HCT116 (cell line): ENCODE measurements around the gene ATF7. TPM values are rescaled to one million over a fixed set of nuclear protein-coding genes. Genes with fewer than 3 reads are reported as not detected.

Source experiments
- ATAC-seq: fragments of 200-7000 bp; cut with Tn5 transposase; 2 replicates; pipeline ENCODE4 v1.9.1; 2020; ENCODE audit warnings: mild to moderate bottlenecking, moderate library complexity
- BruUV-seq: library from RNA; stranded (reverse); fragments of 400-500 nt; replicated peaks from 2 replicates; lab custom pipeline; 2021; lab: Mats Ljungman, UMichigan
- CTCF ChIA-PET: fragments of 300-600 bp; sonication (Branson Sonifier 250); formaldehyde crosslinking; loops from one replicate; lab custom pipeline; 2021; ENCODE audit warnings: antibody characterized with exemption; lab: Charles Lee
- POLR2A ChIA-PET: fragments of 300-600, 350-600 bp; sonication (Branson Sonifier 250); formaldehyde crosslinking; loops from one replicate; lab custom pipeline; 2021; ENCODE audit warnings: antibody characterized with exemption; lab: Charles Lee
- RAD21 ChIA-PET, 2 experiments: fragments of 300-600 bp; sonication (Branson Sonifier 250); formaldehyde crosslinking; loops; one replicate each; lab custom pipeline; 2023; ENCODE audit warnings: low total read pairs in 2 of 2; ENCODE audit not compliant: uncharacterized antibody in 2 of 2, unreplicated experiment in 2 of 2, low non-redundant PET in 1 of 2; lab: Charles Lee
- DNase-seq: peaks from one replicate; pipeline ENCODE4 v3.0.0-alpha.2; 2010; ENCODE audit warnings: low read depth, low spot score
- H2AFZ ChIP-seq: fragments of 200-600 bp; shearing (Covaris generic), sonication (generic); 2 replicates; pipeline ENCODE4 v1.6.1; 2017; ENCODE audit warnings: low read depth, mixed run types, mixed read lengths, antibody characterized with exemption, low read length; ENCODE audit not compliant: poor library complexity, severe bottlenecking
- H3K27ac ChIP-seq: 2 replicates; pipeline ENCODE4 v1.5.1; 2012; ENCODE audit warnings: low read depth, low read length
- H3K27me3 ChIP-seq: fragments of 200-600 bp; sonication (generic); 2 replicates; pipeline ENCODE4 v1.6.1; 2016; ENCODE audit warnings: mixed run types, low read length, mixed read lengths; ENCODE audit not compliant: insufficient read depth
- H3K36me3 ChIP-seq, 2 experiments: fragments of 200-500 bp in 1 of 2; fragments of 200-600 bp in 1 of 2; sonication (Bioruptor generic) in 1 of 2; sonication (generic) in 1 of 2; 2 replicates each; pipeline versions ENCODE4 v1.5.1 to v1.6.1; 2014 to 2016; ENCODE audit warnings: low read length in 2 of 2, inconsistent platforms in 1 of 2, mixed read lengths in 1 of 2, mixed run types in 1 of 2; ENCODE audit not compliant: insufficient read depth in 2 of 2, control insufficient read depth in 1 of 2
- H3K4me1 ChIP-seq, 2 experiments: fragments of 200-600 bp in 1 of 2; sonication (generic) in 1 of 2; 2 replicates each; pipeline versions ENCODE4 v1.5.1 to v1.6.1; 2012 to 2017; ENCODE audit warnings: low read length in 2 of 2, inconsistent platforms in 1 of 2, mild to moderate bottlenecking in 1 of 2, mixed read lengths in 1 of 2, mixed run types in 1 of 2, moderate library complexity in 1 of 2; ENCODE audit not compliant: insufficient read depth in 2 of 2, control insufficient read depth in 1 of 2
- H3K4me2 ChIP-seq: fragments of 200-600 bp; sonication (generic); 2 replicates; pipeline ENCODE4 v1.6.1; 2017; ENCODE audit warnings: mixed run types, low read length, mixed read lengths
- H3K4me3 ChIP-seq, 2 experiments: fragments of 200-600 bp in 1 of 2; sonication (generic) in 1 of 2; replicated peaks in 1 of 2; 2 replicates each; pipeline ENCODE4 v1.5.1; 2011 to 2016; ENCODE audit warnings: low read length in 2 of 2, control low read depth in 1 of 2, low read depth in 1 of 2, mild to moderate bottlenecking in 1 of 2, mixed read lengths in 1 of 2, mixed run types in 1 of 2
- H3K79me2 ChIP-seq: fragments of 200-600 bp; sonication (generic); 2 replicates; pipeline ENCODE4 v1.6.1; 2017; ENCODE audit warnings: mild to moderate bottlenecking, mixed run types, low read length, moderate library complexity, mixed read lengths; ENCODE audit not compliant: insufficient read depth
- H3K9ac ChIP-seq: fragments of 200-600 bp; sonication (generic); 2 replicates; pipeline ENCODE4 v1.6.1; 2016; ENCODE audit warnings: low read length, mixed read lengths
- H3K9me2 ChIP-seq: fragments of 200-600 bp; sonication (generic), shearing (Covaris generic); 2 replicates; pipeline ENCODE4 v1.6.1; 2017; ENCODE audit warnings: mixed run types, mild to moderate bottlenecking, moderate library complexity; ENCODE audit not compliant: insufficient read depth
- H3K9me3 ChIP-seq, 2 experiments: fragments of 200-500 bp in 1 of 2; fragments of 200-600 bp in 1 of 2; sonication (Bioruptor generic) in 1 of 2; sonication (generic) in 1 of 2; 2 replicates each; pipeline ENCODE4 v1.6.1; 2014 to 2017; ENCODE audit warnings: low read length in 2 of 2, mixed read lengths in 2 of 2, inconsistent platforms in 1 of 2, low read depth in 1 of 2, mild to moderate bottlenecking in 1 of 2, mixed run types in 1 of 2, moderate library complexity in 1 of 2; ENCODE audit not compliant: control insufficient read depth in 1 of 2, insufficient read depth in 1 of 2
- H4K20me1 ChIP-seq: fragments of 200-600 bp; sonication (generic), shearing (Covaris generic); 2 replicates; pipeline ENCODE4 v1.6.1; 2017; ENCODE audit warnings: mixed run types, mild to moderate bottlenecking, moderate library complexity; ENCODE audit not compliant: insufficient read depth
- CBX3 ChIP-seq: IDR thresholded peaks from 2 replicates; pipeline ENCODE4 v1.6.1; 2012; ENCODE audit warnings: low read depth
- CEBPB ChIP-seq: IDR thresholded peaks from 2 replicates; pipeline ENCODE4 v1.6.1; 2012; ENCODE audit warnings: low read depth
- EGR1 ChIP-seq: IDR thresholded peaks from 2 replicates; pipeline ENCODE4 v1.6.1; 2012; ENCODE audit warnings: low read depth
- ELF1 ChIP-seq: IDR thresholded peaks from 2 replicates; pipeline ENCODE4 v1.6.1; 2012; ENCODE audit warnings: low read depth, borderline replicate concordance
- EZH2 ChIP-seq: fragments of 200-600 bp; sonication (generic); IDR thresholded peaks from 2 replicates; pipeline ENCODE4 v1.6.1; 2017; ENCODE audit warnings: antibody characterized with exemption, mixed run types
- JUND ChIP-seq: IDR thresholded peaks from 2 replicates; pipeline ENCODE4 v1.6.1; 2012
- POLR2A ChIP-seq: IDR thresholded peaks from 2 replicates; pipeline ENCODE4 v1.7.0; 2011; ENCODE audit warnings: borderline replicate concordance; ENCODE audit not compliant: insufficient read depth, insufficient read length; ENCODE audit errors: extremely low read depth
- POLR2AphosphoS5 ChIP-seq: IDR thresholded peaks from 2 replicates; pipeline ENCODE4 v1.6.1; 2011; ENCODE audit warnings: mild to moderate bottlenecking, low read depth, low read length, moderate library complexity
- RAD21 ChIP-seq: IDR thresholded peaks from 2 replicates; pipeline ENCODE4 v1.6.1; 2012; ENCODE audit warnings: low read depth, mild to moderate bottlenecking
- SIN3A ChIP-seq: IDR thresholded peaks from 2 replicates; pipeline ENCODE4 v1.6.1; 2012; ENCODE audit warnings: low read depth
- SRF ChIP-seq: IDR thresholded peaks from 2 replicates; pipeline ENCODE4 v1.6.1; 2012; ENCODE audit warnings: low read depth
- TCF7L2 ChIP-seq: IDR thresholded peaks from 2 replicates; pipeline ENCODE4 v1.7.0; 2011; ENCODE audit warnings: borderline replicate concordance, inconsistent platforms; ENCODE audit not compliant: insufficient read depth, insufficient read length; ENCODE audit errors: extremely low read depth
- YY1 ChIP-seq: IDR thresholded peaks from 2 replicates; pipeline ENCODE4 v1.6.1; 2011; ENCODE audit warnings: low read length, low read depth, moderate library complexity, mild to moderate bottlenecking; ENCODE audit not compliant: insufficient replicate concordance; ENCODE audit errors: extremely low read depth
- ZFX ChIP-seq: fragments of 450-650 bp; IDR thresholded peaks from 2 replicates; pipeline ENCODE4 v1.6.1; 2017
- ZNF274 ChIP-seq: fragments of 200-500 bp; sonication (Bioruptor generic); IDR thresholded peaks from 2 replicates; pipeline ENCODE4 v1.6.1; 2014; ENCODE audit warnings: mild to moderate bottlenecking, low read depth, low read length, inconsistent platforms
- intact Hi-C: fragments of 100-400 bp; cut with micrococcal nuclease; formaldehyde crosslinking; loops from 2 replicates; pipeline ENCODE4 v1.10.0; 2022
- total RNA-seq: library from RNA; stranded (reverse); gene quantifications from one replicate; pipeline ENCODE4 v1.2.1, GENCODE V29; 2021; ENCODE audit not compliant: unreplicated experiment
- TF ChIP-seq, protein P1 (sequence below): IDR thresholded peaks from 2 replicates; pipeline ENCODE4 v1.6.1; 2012
- TF ChIP-seq, protein P2 (sequence below): IDR thresholded peaks from 2 replicates; pipeline ENCODE4 v1.6.1; 2011; ENCODE audit warnings: mild to moderate bottlenecking, low read length, moderate library complexity; ENCODE audit not compliant: insufficient replicate concordance; ENCODE audit errors: extremely low read depth

The ATF7 gene
- total RNA-seq, 1 experiment from 2014 or later: 24.0 TPM

DNA sequence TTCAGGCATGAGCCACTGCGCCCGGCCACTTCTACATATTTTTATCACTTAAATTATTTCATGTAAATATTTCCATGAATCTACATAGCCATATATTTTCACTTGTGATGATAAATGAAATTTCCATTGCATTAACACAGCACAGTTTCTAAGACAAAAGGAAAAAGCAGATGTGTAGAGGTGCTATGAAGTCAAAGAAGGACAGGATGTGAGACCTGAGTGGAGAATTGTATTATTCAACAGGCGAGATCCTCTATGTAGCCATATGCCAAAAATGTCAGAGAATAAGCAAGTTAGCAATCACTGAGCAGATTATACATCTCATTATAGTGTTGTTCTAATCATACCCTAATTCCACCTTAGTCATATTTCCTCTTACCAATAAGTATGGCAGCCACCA is 38.1 kb downstream of the ATF7 start:
- no peaks in the 10 kb centered on the region for H4K20me1 ChIP-seq
- H3K4me3 ChIP-seq: no peak overlapping the region
- no peaks in the 10 kb centered on the region for H3K27me3 ChIP-seq
- no peaks in the 10 kb centered on the region for H3K9me3 ChIP-seq
- no peak overlapping the region for H3K4me2 ChIP-seq
- no peak for ATAC-seq
- H3K36me3 ChIP-seq: no peaks in the 10 kb centered on the region
- H3K4me1 ChIP-seq: no peaks in the 10 kb centered on the region
- no peaks in the 10 kb centered on the region for H3K9me2 ChIP-seq
- no TSS peak for BruUV-seq
- no peak overlapping the region for H3K9ac ChIP-seq
- H3K27ac ChIP-seq: no peak overlapping the region
- H3K79me2 ChIP-seq: no peaks in the 10 kb centered on the region; the same call in 1 of the 2 replicates
- intact Hi-C loops: no loop called here
- DNase-seq: no peak
- RAD21 ChIA-PET: no interaction called here
- no peak overlapping the region for H2AFZ ChIP-seq
- CTCF ChIA-PET: no interaction called here
- no peak for TF ChIP-seq YY1
- TF ChIP-seq TCF7L2: no peak
- TF ChIP-seq, protein P1, sequence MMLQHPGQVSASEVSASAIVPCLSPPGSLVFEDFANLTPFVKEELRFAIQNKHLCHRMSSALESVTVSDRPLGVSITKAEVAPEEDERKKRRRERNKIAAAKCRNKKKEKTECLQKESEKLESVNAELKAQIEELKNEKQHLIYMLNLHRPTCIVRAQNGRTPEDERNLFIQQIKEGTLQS: no peak
- no peak for TF ChIP-seq POLR2A
- no peak for TF ChIP-seq SRF
- no peak for TF ChIP-seq SIN3A
- no peak for TF ChIP-seq CEBPB
- no peak for TF ChIP-seq ZFX
- TF ChIP-seq, protein P2, sequence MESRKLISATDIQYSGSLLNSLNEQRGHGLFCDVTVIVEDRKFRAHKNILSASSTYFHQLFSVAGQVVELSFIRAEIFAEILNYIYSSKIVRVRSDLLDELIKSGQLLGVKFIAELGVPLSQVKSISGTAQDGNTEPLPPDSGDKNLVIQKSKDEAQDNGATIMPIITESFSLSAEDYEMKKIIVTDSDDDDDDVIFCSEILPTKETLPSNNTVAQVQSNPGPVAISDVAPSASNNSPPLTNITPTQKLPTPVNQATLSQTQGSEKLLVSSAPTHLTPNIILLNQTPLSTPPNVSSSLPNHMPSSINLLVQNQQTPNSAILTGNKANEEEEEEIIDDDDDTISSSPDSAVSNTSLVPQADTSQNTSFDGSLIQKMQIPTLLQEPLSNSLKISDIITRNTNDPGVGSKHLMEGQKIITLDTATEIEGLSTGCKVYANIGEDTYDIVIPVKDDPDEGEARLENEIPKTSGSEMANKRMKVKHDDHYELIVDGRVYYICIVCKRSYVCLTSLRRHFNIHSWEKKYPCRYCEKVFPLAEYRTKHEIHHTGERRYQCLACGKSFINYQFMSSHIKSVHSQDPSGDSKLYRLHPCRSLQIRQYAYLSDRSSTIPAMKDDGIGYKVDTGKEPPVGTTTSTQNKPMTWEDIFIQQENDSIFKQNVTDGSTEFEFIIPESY: no peak
- TF ChIP-seq EGR1: no peak
- no peak for TF ChIP-seq CBX3
- no peak for TF ChIP-seq EZH2
- TF ChIP-seq RAD21: no peak
- TF ChIP-seq ZNF274: no peak
- no peak for TF ChIP-seq POLR2AphosphoS5
- TF ChIP-seq JUND: no peak
- no peak for TF ChIP-seq ELF1
- POLR2A ChIA-PET: no interaction called here
